GM23338 (cell line): ENCODE data around the gene FAM149B1. TPM values are rescaled to one million over a fixed set of nuclear protein-coding genes. Genes with fewer than 3 reads are reported as not detected.

ENCODE experiments used
- ATAC-seq: fragments of 200-7000 bp; cut with Tn5 transposase; 3 replicates; pipeline ENCODE4 v1.9.1; 2020
- DNase-seq: peaks from one replicate; pipeline ENCODE4 v3.0.0-alpha.2; 2015; ENCODE audit warnings: low spot score
- H2AFZ ChIP-seq: fragments of 200-600 bp; sonication (generic); 2 replicates; pipeline ENCODE4 v1.8.0; 2016; ENCODE audit warnings: antibody characterized with exemption, mild to moderate bottlenecking, moderate library complexity
- H3F3A ChIP-seq: fragments of 200-600 bp; sonication (generic); replicated peaks from 2 replicates; pipeline ENCODE4 v1.8.0; 2017; ENCODE audit warnings: antibody characterized with exemption, mixed run types, low read depth
- H3K27ac ChIP-seq: fragments of 200-600 bp; sonication (generic); 2 replicates; pipeline ENCODE4 v1.6.1; 2016; ENCODE audit warnings: low read depth
- H3K27me3 ChIP-seq: fragments of 200-600 bp; sonication (generic); 2 replicates; pipeline ENCODE4 v1.8.0; 2016; ENCODE audit warnings: mild to moderate bottlenecking, mixed run types, moderate library complexity; ENCODE audit not compliant: insufficient read depth
- H3K36me3 ChIP-seq: fragments of 200-600 bp; sonication (generic); 2 replicates; pipeline ENCODE4 v1.8.0; 2016; ENCODE audit warnings: mild to moderate bottlenecking; ENCODE audit not compliant: insufficient read depth
- H3K4me1 ChIP-seq: fragments of 200-600 bp; sonication (generic); 2 replicates; pipeline ENCODE4 v1.8.0; 2016; ENCODE audit warnings: mild to moderate bottlenecking, moderate library complexity; ENCODE audit not compliant: insufficient read depth
- H3K4me2 ChIP-seq: fragments of 200-600 bp; sonication (generic); 2 replicates; pipeline ENCODE4 v1.7.1; 2017; ENCODE audit warnings: mixed run types
- H3K4me3 ChIP-seq: fragments of 200-600 bp; sonication (generic); 2 replicates; pipeline ENCODE4 v1.6.1; 2016; ENCODE audit warnings: mixed run types
- H3K79me2 ChIP-seq: fragments of 200-600 bp; sonication (generic); replicated peaks from 2 replicates; pipeline ENCODE4 v1.8.0; 2017; ENCODE audit warnings: mild to moderate bottlenecking; ENCODE audit not compliant: insufficient read depth
- H3K9me2 ChIP-seq: fragments of 200-600 bp; sonication (generic); 2 replicates; pipeline ENCODE4 v1.8.0; 2017; ENCODE audit not compliant: insufficient read depth
- H4K20me1 ChIP-seq: fragments of 200-600 bp; sonication (generic); replicated peaks from 2 replicates; pipeline ENCODE4 v1.8.0; 2017; ENCODE audit warnings: mild to moderate bottlenecking; ENCODE audit not compliant: insufficient read depth
- H3K27ac Mint-ChIP-seq: 2 replicates; pipeline ENCODE4 v1.8.0; 2020; ENCODE audit warnings: inconsistent platforms, mild to moderate bottlenecking, moderate library complexity, mixed read lengths
- H3K27me3 Mint-ChIP-seq: 3 replicates; pipeline ENCODE4 v1.8.0; 2022; ENCODE audit warnings: low read depth, mild to moderate bottlenecking, moderate library complexity, mixed read lengths, inconsistent platforms; ENCODE audit not compliant: insufficient read depth, poor library complexity
- H3K36me3 Mint-ChIP-seq: 3 replicates; pipeline ENCODE4 v1.8.0; 2021; ENCODE audit warnings: low read depth, mild to moderate bottlenecking, inconsistent platforms, moderate library complexity, mixed read lengths
- H3K4me1 Mint-ChIP-seq: 3 replicates; pipeline ENCODE4 v1.8.0; 2020; ENCODE audit warnings: mild to moderate bottlenecking, inconsistent platforms, mixed read lengths
- H3K4me3 Mint-ChIP-seq: 3 replicates; pipeline ENCODE4 v1.8.0; 2021; ENCODE audit warnings: moderate library complexity, mild to moderate bottlenecking, inconsistent platforms, mixed read lengths
- H3K9me3 Mint-ChIP-seq: 3 replicates; pipeline ENCODE4 v1.8.0; 2020; ENCODE audit warnings: moderate library complexity, mild to moderate bottlenecking, inconsistent platforms, mixed read lengths
- EZH2phosphoT487 ChIP-seq: fragments of 200-600 bp; sonication (generic); IDR thresholded peaks from one replicate; pipeline ENCODE4 v1.8.1; 2018; ENCODE audit warnings: antibody characterized with exemption; ENCODE audit not compliant: unreplicated experiment
- JUNB ChIP-seq: IDR thresholded peaks from one replicate; pipeline ENCODE4 v1.6.1; 2016; ENCODE audit warnings: antibody characterized with exemption; ENCODE audit not compliant: unreplicated experiment
- NANOG ChIP-seq: IDR thresholded peaks from 2 replicates; pipeline ENCODE4 v1.6.1; 2016; ENCODE audit warnings: antibody characterized with exemption, borderline replicate concordance
- POLR2AphosphoS5 ChIP-seq: IDR thresholded peaks from 2 replicates; pipeline ENCODE4 v1.6.1; 2016; ENCODE audit warnings: antibody characterized with exemption, low read depth
- STAT1 ChIP-seq: IDR thresholded peaks from one replicate; pipeline ENCODE4 v1.6.1; 2016; ENCODE audit warnings: antibody characterized with exemption; ENCODE audit not compliant: unreplicated experiment
- ZNF114 ChIP-seq: fragments of 250-450 bp; sonication (Bioruptor Pico); IDR thresholded peaks from 2 replicates; pipeline ENCODE4 v1.5.0; 2020; ENCODE audit warnings: mild to moderate bottlenecking, moderate library complexity
- polyA plus RNA-seq: library from polyadenylated mRNA; unstranded; fragments of >200 nt; fragmentation: Nextera tagmentation; extraction: Ambion mirVana; gene quantifications from 2 replicates; pipeline ENCODE4 v1.2.1, GENCODE V29; 2016
- total RNA-seq: library from RNA; depleted of rRNA; stranded (reverse); fragments of >200 nt; shearing (Covaris generic); gene quantifications from 2 replicates; pipeline ENCODE4 v1.2.3, GENCODE V29; 2014
- TF ChIP-seq, protein P1 (sequence below), 2 experiments: fragments of 200-600 bp in 1 of 2; sonication (generic) in 1 of 2; conservative IDR thresholded peaks; 2 replicates each; pipeline versions ENCODE4 v1.5.1 to v1.6.1; 2016 to 2017; ENCODE audit warnings: antibody characterized with exemption in 2 of 2, low read depth in 2 of 2, mild to moderate bottlenecking in 2 of 2, moderate library complexity in 1 of 2
- TF ChIP-seq, protein P2 (sequence below): IDR thresholded peaks from one replicate; pipeline ENCODE4 v1.6.1; 2018; ENCODE audit warnings: antibody characterized with exemption; ENCODE audit not compliant: unreplicated experiment

Gene FAM149B1
- total and polyA plus RNA-seq, 2 experiments from 2014 or later = 11.2 to 19.3 TPM

DNA sequence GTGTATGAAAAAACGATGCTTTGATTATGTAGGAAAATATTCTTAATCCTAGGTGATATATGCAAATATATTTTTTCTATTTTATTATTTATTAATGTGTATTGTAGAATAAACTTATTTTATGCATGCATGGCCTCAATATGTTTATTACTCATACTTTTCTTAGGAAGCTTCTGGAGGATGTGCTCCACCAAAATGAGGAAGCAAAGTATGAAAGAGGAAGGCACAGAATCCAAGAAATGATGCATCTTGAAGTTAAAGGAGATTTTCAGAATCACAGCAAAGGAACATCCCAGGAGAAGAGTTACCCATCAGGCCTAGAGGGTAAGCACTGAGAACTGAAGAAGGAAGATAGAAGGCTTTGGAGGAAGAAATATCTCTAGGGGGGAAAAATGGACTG, 119.5 kb downstream of the FAM149B1 start (continued):
- TF ChIP-seq, protein P1, sequence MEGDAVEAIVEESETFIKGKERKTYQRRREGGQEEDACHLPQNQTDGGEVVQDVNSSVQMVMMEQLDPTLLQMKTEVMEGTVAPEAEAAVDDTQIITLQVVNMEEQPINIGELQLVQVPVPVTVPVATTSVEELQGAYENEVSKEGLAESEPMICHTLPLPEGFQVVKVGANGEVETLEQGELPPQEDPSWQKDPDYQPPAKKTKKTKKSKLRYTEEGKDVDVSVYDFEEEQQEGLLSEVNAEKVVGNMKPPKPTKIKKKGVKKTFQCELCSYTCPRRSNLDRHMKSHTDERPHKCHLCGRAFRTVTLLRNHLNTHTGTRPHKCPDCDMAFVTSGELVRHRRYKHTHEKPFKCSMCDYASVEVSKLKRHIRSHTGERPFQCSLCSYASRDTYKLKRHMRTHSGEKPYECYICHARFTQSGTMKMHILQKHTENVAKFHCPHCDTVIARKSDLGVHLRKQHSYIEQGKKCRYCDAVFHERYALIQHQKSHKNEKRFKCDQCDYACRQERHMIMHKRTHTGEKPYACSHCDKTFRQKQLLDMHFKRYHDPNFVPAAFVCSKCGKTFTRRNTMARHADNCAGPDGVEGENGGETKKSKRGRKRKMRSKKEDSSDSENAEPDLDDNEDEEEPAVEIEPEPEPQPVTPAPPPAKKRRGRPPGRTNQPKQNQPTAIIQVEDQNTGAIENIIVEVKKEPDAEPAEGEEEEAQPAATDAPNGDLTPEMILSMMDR (conservative IDR thresholded peaks at IDR 0.05; ENCODE audit: low read depth in 2 of 2) = no peak
- TF ChIP-seq, protein P2, sequence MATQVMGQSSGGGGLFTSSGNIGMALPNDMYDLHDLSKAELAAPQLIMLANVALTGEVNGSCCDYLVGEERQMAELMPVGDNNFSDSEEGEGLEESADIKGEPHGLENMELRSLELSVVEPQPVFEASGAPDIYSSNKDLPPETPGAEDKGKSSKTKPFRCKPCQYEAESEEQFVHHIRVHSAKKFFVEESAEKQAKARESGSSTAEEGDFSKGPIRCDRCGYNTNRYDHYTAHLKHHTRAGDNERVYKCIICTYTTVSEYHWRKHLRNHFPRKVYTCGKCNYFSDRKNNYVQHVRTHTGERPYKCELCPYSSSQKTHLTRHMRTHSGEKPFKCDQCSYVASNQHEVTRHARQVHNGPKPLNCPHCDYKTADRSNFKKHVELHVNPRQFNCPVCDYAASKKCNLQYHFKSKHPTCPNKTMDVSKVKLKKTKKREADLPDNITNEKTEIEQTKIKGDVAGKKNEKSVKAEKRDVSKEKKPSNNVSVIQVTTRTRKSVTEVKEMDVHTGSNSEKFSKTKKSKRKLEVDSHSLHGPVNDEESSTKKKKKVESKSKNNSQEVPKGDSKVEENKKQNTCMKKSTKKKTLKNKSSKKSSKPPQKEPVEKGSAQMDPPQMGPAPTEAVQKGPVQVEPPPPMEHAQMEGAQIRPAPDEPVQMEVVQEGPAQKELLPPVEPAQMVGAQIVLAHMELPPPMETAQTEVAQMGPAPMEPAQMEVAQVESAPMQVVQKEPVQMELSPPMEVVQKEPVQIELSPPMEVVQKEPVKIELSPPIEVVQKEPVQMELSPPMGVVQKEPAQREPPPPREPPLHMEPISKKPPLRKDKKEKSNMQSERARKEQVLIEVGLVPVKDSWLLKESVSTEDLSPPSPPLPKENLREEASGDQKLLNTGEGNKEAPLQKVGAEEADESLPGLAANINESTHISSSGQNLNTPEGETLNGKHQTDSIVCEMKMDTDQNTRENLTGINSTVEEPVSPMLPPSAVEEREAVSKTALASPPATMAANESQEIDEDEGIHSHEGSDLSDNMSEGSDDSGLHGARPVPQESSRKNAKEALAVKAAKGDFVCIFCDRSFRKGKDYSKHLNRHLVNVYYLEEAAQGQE = no peak

DNA sequence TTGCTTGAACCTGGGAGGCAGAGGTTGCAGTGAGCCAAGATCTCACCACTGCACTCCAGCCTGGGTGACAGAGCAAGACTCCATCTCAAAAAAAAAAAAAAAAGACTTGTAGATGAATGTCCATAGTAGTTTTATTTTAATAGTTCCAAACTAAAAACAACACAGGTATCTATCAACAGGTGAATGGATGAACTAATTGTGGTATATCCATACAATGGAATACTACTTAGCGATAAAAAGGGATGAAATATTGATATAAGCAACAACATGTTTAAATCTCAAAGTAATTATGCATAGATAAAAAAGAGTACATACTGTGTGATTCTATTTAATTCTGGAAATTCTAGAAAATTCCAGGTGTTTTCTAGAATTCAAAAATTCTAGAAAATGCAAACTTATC, 122.0 kb downstream of the FAM149B1 start:
- Histone ChIP-seq H3K9me2 (no peaks in the 10 kb centered on the region), H3K79me2 (no peaks in the 10 kb centered on the region), H4K20me1 (no peaks in the 10 kb centered on the region), H3K27me3 (no peaks in the 10 kb centered on the region), H3K27ac (no peak overlapping the region), H3K36me3 (no peaks in the 10 kb centered on the region), H3K4me1 (no peaks in the 10 kb centered on the region), H2AFZ (no peak overlapping the region), H3K4me3 (no peak overlapping the region), H3F3A (no peaks in the 10 kb centered on the region), H3K4me2 (no peak overlapping the region)
- DNase-seq (no peak), ATAC-seq (no peak)
- no peak for TF ChIP-seq STAT1
- TF ChIP-seq NANOG = no peak
- Mint-ChIP-seq H3K4me1 (no peaks in the 10 kb centered on the region), H3K27me3 (peaks cover 4% of the 10 kb centered on the region), H3K36me3 (no peaks in the 10 kb centered on the region), H3K9me3 (peaks cover 20% of the 10 kb centered on the region), H3K27ac (no peak overlapping the region), H3K4me3 (no peak overlapping the region)

DNA sequence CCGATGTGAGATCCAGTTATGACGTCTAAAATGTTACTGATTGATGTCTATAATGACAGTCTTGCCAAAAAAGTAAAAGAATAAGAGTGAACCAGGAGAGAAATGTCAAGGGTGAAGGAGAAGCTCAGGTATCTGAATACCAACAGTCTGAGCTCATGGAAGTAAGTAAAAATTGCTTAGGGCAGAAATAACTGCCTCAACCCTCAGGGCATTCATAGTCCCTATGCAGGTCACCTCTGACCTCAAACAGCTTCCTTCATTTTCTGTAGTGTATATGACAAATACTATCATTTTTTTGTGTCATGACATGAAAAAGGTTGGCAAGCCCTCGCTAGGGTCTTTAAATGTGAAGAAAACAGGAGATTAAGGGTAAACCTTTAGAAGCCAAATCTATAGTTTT, 125.5 kb downstream of the FAM149B1 start:
- Mint-ChIP-seq H3K27me3 (peaks cover 2% of the 10 kb centered on the region), H3K4me3 (no peak overlapping the region), H3K9me3 (peaks cover 16% of the 10 kb centered on the region), H3K36me3 (no peaks in the 10 kb centered on the region), H3K27ac (no peak overlapping the region), H3K4me1 (no peaks in the 10 kb centered on the region)
- H3K79me2 ChIP-seq = no peaks in the 10 kb centered on the region
- H2AFZ ChIP-seq = no peak overlapping the region
- ATAC-seq = no peak
- no peaks in the 10 kb centered on the region for H3K4me1 ChIP-seq
- no peak for DNase-seq
- H3K27ac ChIP-seq = no peak overlapping the region
- no peaks in the 10 kb centered on the region for H3F3A ChIP-seq
- H3K27me3 ChIP-seq = no peaks in the 10 kb centered on the region
- no peak overlapping the region for H3K4me2 ChIP-seq
- H3K9me2 ChIP-seq = no peaks in the 10 kb centered on the region; the same call in 1 of the 2 replicates
- no peaks in the 10 kb centered on the region for H4K20me1 ChIP-seq
- H3K36me3 ChIP-seq = no peaks in the 10 kb centered on the region
- H3K4me3 ChIP-seq = no peak overlapping the region
- TF ChIP-seq EZH2phosphoT487 (no peak), JUNB (no peak), POLR2AphosphoS5 (no peak), ZNF114 (CRISPR knock-in tag) (no peak)
- TF ChIP-seq, protein P1 (conservative IDR thresholded peaks at IDR 0.05; ENCODE audit: low read depth in 2 of 2) = no peak
- TF ChIP-seq, protein P2 = no peak
